Neural progenitor cell (in vitro differentiated cells): Measurements from ENCODE around the gene ZNF451.

Source experiments
- EZH2 ChIP-seq: fragments of 200-600 bp; sonication (generic); IDR thresholded peaks from 2 replicates; pipeline ENCODE4 v1.6.1; 2017; ENCODE audit warnings: antibody characterized with exemption, mild to moderate bottlenecking, moderate library complexity
- EZH2phosphoT487 ChIP-seq: fragments of 200-600 bp; sonication (generic); IDR thresholded peaks from 2 replicates; pipeline ENCODE4 v1.6.1; 2017; ENCODE audit warnings: antibody characterized with exemption
- TF ChIP-seq, protein P1 (sequence below): fragments of 200-600 bp; sonication (generic); IDR thresholded peaks from 2 replicates; pipeline ENCODE4 v1.5.1; 2017; ENCODE audit warnings: antibody characterized with exemption, mild to moderate bottlenecking

DNA sequence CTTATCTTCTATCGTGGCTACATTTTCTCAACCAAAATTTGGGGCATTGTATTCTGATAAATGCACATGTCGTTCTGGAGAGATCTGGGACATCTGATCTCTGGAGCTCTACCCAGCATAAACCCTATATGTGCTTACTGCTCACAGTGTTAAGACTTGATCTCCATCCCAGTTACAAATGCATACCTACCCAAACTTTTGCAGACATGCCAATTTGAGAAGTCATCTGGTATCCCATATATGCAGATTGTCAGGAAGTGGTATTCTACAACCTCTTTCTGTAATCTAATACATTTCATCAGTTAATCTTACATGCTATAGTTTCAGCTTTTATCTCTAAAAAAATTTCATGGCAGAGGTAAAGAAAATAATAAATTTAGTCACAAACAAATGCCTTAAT lies 93.3 kb downstream of the ZNF451 start:
- TF ChIP-seq, protein P1, sequence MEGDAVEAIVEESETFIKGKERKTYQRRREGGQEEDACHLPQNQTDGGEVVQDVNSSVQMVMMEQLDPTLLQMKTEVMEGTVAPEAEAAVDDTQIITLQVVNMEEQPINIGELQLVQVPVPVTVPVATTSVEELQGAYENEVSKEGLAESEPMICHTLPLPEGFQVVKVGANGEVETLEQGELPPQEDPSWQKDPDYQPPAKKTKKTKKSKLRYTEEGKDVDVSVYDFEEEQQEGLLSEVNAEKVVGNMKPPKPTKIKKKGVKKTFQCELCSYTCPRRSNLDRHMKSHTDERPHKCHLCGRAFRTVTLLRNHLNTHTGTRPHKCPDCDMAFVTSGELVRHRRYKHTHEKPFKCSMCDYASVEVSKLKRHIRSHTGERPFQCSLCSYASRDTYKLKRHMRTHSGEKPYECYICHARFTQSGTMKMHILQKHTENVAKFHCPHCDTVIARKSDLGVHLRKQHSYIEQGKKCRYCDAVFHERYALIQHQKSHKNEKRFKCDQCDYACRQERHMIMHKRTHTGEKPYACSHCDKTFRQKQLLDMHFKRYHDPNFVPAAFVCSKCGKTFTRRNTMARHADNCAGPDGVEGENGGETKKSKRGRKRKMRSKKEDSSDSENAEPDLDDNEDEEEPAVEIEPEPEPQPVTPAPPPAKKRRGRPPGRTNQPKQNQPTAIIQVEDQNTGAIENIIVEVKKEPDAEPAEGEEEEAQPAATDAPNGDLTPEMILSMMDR = no peak
- TF ChIP-seq EZH2 = no peak
- TF ChIP-seq EZH2phosphoT487 = no peak
